Stimulated activated naive CD8-positive, alpha-beta T cell treated with anti-CD3 and anti-CD28 coated beads, Interleukin-15, Interleukin-2, amounts not matched to agents 100 ng/mL and 50 ng/mL, for 24 hours (primary cell): ENCODE data around the gene SIGLEC5.
A peak's percentile ranks its signal among the peaks of the same experiment; 100 is the strongest.
"Not testable (repeated sequence)": the region's sequence is repeated elsewhere in the genome, so short reads cannot be mapped to it uniquely, and the experiment has no call there.

Experiments
- H3K27ac Mint-ChIP-seq: one replicate; pipeline ENCODE4 v1.8.0; 2021; ENCODE audit warnings: mild to moderate bottlenecking, mixed read lengths
- H3K27me3 Mint-ChIP-seq: one replicate; pipeline ENCODE4 v1.8.0; 2021; ENCODE audit warnings: mixed read lengths
- H3K36me3 Mint-ChIP-seq: one replicate; pipeline ENCODE4 v1.8.0; 2021; ENCODE audit warnings: low read depth, mixed read lengths
- H3K4me1 Mint-ChIP-seq: one replicate; pipeline ENCODE4 v1.8.0; 2021; ENCODE audit warnings: low read depth, mixed read lengths
- H3K4me3 Mint-ChIP-seq: one replicate; pipeline ENCODE4 v1.8.0; 2021; ENCODE audit warnings: mild to moderate bottlenecking, mixed read lengths
- H3K9me3 Mint-ChIP-seq: one replicate; pipeline ENCODE4 v1.8.0; 2021; ENCODE audit warnings: mixed read lengths

The SIGLEC5 gene, protein sequence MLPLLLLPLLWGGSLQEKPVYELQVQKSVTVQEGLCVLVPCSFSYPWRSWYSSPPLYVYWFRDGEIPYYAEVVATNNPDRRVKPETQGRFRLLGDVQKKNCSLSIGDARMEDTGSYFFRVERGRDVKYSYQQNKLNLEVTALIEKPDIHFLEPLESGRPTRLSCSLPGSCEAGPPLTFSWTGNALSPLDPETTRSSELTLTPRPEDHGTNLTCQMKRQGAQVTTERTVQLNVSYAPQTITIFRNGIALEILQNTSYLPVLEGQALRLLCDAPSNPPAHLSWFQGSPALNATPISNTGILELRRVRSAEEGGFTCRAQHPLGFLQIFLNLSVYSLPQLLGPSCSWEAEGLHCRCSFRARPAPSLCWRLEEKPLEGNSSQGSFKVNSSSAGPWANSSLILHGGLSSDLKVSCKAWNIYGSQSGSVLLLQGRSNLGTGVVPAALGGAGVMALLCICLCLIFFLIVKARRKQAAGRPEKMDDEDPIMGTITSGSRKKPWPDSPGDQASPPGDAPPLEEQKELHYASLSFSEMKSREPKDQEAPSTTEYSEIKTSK

DNA sequence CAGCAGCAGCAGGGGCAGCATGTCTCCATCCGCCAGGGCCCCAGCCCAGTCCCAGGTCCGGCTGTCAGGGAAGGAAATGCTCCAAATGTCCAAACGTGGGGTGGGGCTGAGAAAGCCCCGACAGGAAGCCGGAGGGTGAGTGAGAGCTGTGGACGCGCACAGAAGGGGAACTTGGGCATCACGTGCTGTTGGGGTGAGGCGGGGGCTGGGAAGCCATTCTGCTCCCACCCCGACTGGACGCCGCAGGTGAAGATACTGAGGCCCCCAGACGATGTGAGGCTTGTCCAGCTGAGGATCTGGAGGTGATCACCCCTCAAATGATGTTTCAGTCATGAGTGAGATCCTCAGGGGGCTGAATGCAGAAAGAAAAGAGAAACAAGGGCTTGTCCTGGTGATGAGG is at the start of gene SIGLEC5:
SIGLEC5 (minus strand) TSS at position 87 of the 400 bp plus-strand sequence; CDS start at position 21, 66 bp downstream.
- H3K27me3 Mint-ChIP-seq, H3K27ac Mint-ChIP-seq, H3K36me3 Mint-ChIP-seq, H3K4me3 Mint-ChIP-seq, H3K9me3 Mint-ChIP-seq, H3K4me1 Mint-ChIP-seq: not testable (repeated sequence)

DNA sequence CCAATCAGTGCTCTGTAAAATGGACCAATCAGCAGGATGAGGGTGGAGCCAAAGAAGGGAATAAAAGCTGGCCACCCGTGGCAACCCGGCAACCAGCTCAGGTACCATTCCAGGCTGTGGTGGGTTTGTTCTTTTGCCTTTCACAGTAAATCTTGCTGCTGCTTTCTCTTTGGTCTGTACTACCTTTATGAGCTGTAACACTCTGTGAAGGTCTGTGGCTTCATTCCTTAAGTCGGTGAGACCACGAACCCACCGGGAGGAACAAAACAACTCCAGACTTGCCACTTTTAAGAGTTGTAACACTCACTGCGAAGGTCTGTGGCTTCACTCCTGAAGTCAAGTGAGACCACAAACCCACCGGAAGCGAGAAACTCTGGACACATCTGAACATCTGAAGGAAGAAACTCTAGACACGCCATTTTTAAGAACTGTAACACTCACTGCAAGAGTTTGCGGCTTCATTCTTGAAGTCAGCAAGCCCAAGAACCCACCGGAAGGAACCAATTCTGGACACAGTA is 46.4 kb upstream of the SIGLEC5 start:
- no peaks in the 10 kb centered on the region for H3K9me3 Mint-ChIP-seq
- H3K4me3 Mint-ChIP-seq = peak overlapping the region; percentile 65

DNA sequence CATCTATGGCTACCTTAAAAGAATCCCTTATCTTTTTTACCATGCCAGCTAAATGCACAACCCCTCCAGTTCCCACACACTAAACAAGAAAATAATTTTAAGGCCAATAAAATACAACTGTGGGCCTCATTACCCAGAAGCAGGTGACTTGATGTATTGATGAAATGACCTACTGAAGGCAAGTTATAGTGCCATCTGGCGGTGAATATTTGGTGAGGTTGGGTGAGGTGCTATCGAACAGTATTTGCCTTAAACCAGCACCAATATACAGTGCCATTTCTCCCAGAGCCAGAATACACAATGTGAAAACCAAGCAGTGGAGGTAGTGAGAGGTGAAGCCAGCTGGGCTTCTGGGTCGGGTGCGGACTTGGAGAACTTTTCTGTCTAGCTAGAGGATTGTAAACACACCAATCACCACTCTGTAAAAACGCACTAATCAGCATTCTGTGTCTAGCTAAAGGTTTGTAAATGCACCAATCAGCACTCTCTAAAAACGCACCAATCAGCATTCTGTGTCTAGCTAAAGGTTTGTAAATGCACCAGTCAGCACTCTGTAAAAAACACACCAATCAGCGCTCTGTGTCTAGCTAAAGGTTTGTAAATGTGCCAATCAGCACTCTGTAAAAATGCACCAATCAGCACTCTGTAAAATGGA is 45.8 kb upstream of the SIGLEC5 start:
- Mint-ChIP-seq H3K27me3 (peaks cover 11% of the 10 kb centered on the region), H3K4me3 (peak overlapping the region; percentile 65), H3K4me1 (peaks cover 22% of the 10 kb centered on the region), H3K27ac (peak overlapping the region; percentile 68)
- not testable (repeated sequence) for H3K36me3 Mint-ChIP-seq, H3K9me3 Mint-ChIP-seq

More for the DNA sequence above, 46.4 kb upstream of the SIGLEC5 start:
- Mint-ChIP-seq H3K36me3 (no peaks in the 10 kb centered on the region), H3K4me1 (peaks cover 23% of the 10 kb centered on the region), H3K27me3 (peaks cover 13% of the 10 kb centered on the region), H3K27ac (peak overlapping the region; percentile 68)

DNA sequence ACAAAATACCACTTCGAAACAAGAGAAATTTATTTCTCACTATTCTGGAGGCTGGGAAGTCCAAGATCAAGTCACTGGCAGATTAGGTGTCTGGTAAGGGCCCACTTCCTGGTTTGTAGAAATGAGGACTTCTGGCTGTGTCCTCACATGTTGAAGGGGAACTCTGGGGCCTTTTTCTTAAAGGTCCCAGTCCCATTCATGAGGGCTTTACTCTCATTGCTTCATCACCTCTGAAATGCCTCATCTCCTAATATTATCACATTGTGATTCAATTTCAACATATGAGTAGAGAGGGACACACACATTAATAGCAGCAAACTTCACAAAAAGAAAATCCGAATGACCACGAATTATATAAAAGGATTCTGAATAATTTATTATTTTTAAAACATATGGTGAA is 38.0 kb upstream of the SIGLEC5 start:
- Mint-ChIP-seq H3K36me3 (no peaks in the 10 kb centered on the region), H3K9me3 (peaks cover 6% of the 10 kb centered on the region), H3K27me3 (peaks cover 32% of the 10 kb centered on the region), H3K4me1 (peaks cover 20% of the 10 kb centered on the region), H3K4me3 (no peak overlapping the region), H3K27ac (peak overlapping the region; percentile 31)

DNA sequence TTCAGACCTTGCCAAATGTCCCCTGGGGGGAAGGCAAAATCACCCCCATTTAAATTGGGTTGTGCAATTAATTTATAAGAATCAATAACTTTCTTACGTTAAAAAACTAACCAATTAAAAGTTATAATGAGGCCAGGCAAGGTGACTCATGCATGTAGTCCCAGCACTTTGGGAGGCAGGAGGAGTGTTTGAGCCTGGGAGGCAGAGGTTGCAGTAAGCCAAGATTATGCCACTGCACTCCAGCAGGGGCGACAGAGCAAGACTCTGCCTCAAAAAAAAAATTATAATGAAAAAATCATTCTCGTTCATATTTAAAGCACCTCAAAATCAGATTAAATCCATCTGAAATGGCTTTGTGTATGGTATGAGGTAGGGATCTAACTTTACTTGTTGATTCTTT is 34.8 kb upstream of the SIGLEC5 start:
- no peaks in the 10 kb centered on the region for H3K36me3 Mint-ChIP-seq
- no peak overlapping the region for H3K27ac Mint-ChIP-seq
- H3K27me3 Mint-ChIP-seq = peaks cover 47% of the 10 kb centered on the region
- H3K4me3 Mint-ChIP-seq = no peak overlapping the region
- H3K4me1 Mint-ChIP-seq = peaks cover 19% of the 10 kb centered on the region
- peaks cover 6% of the 10 kb centered on the region for H3K9me3 Mint-ChIP-seq

DNA sequence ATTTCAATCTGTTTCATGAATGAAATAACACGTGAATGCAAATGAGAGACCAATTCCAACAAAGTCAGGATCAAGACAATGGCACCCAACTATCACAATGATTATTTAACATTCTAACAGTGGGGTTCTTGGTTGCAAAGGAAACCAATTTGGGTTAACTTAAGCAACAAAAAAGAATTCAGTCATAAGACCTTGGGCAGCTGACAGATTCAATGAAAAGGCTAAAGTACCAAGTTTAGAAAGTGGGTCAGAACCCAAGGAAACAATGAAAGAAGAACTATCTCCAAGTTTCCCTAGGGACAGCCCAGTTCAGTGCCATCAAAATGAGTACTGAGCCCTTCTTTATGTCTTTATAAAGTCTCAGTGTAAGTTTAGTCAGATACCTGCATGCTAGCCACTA is 33.9 kb upstream of the SIGLEC5 start:
- peaks cover 11% of the 10 kb centered on the region for H3K4me1 Mint-ChIP-seq

DNA sequence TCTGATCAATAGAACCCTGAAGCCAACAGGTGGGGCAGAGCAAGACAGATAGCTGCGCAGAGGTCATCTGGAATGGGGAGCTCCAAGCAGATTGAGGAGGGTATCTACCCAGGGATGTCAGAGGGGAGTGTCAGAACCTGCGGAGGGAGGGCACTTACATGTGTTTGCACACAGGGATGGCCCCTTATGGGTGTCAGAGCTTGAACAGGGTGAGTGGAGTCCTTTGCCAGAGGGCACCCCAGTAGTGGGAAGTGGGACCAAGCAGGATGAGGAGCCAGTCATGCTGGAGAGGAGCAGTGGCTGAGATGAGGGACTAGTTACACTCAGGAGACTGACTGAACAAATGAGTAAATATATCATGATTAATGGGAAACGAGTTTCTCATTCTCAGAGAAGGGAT is 33.4 kb upstream of the SIGLEC5 start:
- H3K9me3 Mint-ChIP-seq = peaks cover 5% of the 10 kb centered on the region
- no peaks in the 10 kb centered on the region for H3K36me3 Mint-ChIP-seq
- peaks cover 52% of the 10 kb centered on the region for H3K27me3 Mint-ChIP-seq
- H3K4me3 Mint-ChIP-seq = no peak overlapping the region
- no peak overlapping the region for H3K27ac Mint-ChIP-seq
- peaks cover 6% of the 10 kb centered on the region for H3K4me1 Mint-ChIP-seq

More for the DNA sequence above, 33.9 kb upstream of the SIGLEC5 start:
- Mint-ChIP-seq H3K36me3 (no peaks in the 10 kb centered on the region), H3K27me3 (peaks cover 52% of the 10 kb centered on the region), H3K4me3 (no peak overlapping the region), H3K27ac (no peak overlapping the region), H3K9me3 (peaks cover 6% of the 10 kb centered on the region)

DNA sequence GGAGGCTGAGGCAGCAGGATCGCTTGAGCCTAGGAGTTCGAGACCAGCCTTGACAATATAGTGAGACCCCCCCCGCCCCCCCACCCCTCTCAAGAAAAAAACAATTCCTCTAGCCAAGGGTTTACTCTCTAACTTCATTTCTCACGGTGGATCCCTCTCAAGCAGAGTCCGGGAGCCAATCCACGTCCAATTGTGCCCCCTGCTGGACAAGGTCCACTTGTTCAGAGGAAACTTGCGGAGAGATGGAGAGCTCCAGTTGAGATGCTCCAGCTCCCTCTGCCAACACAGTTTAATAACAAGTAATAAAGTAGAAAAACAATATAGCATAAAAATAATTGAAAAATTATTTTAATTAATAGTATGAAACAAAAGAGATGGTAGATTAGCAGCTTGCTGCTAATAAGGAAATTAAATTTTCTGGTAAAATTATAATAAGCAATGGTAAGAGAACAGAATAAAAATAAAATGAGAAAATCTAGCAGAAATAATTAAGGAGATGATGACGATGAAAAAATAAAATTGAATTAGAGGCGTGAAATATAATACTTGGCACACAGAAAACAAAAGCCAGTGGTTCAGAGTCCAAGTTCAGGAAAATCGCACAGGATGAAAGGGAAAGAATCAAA is 30.9 kb upstream of the SIGLEC5 start:
- no peaks in the 10 kb centered on the region for H3K9me3 Mint-ChIP-seq
- H3K4me3 Mint-ChIP-seq = no peak overlapping the region
- peaks cover 7% of the 10 kb centered on the region for H3K4me1 Mint-ChIP-seq
- H3K36me3 Mint-ChIP-seq = no peaks in the 10 kb centered on the region
- peaks cover 46% of the 10 kb centered on the region for H3K27me3 Mint-ChIP-seq
- no peak overlapping the region for H3K27ac Mint-ChIP-seq

DNA sequence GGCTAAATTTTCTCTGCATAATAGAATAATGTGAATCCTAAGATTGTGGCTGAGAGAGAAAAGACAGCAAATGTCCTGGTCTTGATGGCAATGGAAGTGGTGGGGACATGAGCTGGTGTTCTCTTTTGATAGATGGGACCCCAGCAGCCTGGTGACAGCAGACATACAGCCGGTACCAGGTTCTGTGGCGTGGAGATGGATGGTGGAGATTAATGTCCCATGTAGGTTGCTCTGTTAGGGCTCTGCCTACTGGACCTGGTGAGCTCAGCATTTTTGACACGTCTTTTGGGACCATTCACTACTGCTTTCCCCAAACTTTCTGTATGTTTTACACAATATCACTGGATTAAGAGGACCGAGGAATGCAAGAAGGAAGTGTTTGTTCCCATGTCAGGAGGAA is 24.6 kb upstream of the SIGLEC5 start:
- Mint-ChIP-seq H3K9me3 (peaks cover 4% of the 10 kb centered on the region), H3K27ac (no peak overlapping the region), H3K27me3 (peaks cover 43% of the 10 kb centered on the region), H3K36me3 (no peaks in the 10 kb centered on the region), H3K4me3 (no peak overlapping the region), H3K4me1 (peaks cover 7% of the 10 kb centered on the region)

DNA sequence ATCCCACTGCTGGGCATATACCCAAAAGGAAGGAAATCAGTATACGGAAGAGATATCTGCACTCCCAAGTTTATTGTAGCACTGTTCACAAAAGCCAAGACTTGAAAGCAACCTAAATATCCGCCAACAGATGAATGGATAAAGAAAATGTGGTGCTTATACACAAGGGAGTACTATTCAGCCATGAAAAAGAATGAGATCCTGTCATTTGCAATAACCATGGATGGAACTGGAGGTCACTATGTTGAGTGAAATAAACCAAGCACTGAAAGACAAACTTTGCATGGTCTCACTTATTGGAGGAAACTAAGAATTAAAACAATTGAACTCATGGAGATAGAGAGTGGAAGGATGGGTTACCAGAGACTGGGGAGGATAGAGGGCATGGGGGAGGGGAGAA is 23.0 kb upstream of the SIGLEC5 start:
- H3K36me3 Mint-ChIP-seq = no peaks in the 10 kb centered on the region
- no peak overlapping the region for H3K27ac Mint-ChIP-seq
- peaks cover 7% of the 10 kb centered on the region for H3K4me1 Mint-ChIP-seq
- peaks cover 44% of the 10 kb centered on the region for H3K27me3 Mint-ChIP-seq
- H3K9me3 Mint-ChIP-seq = peaks cover 4% of the 10 kb centered on the region
- H3K4me3 Mint-ChIP-seq = no peak overlapping the region

DNA sequence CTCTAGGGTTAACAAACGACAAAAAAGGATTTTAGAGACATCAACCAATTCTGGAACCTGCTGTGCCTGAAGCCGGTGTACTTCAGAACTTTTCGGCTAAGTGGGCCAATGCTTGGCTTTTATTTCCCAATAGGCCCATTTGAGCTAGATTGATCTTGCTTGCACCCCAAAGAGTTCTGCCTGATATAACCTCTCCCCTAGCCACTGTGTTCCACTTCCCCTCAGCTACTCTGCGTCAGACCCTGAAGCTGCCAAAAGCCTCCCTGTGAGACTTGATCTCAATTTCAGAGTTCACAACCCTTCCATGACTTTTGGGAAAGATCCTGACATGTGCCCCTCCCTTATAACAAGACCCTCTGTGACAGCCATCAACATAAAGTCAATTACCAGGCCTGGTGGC is 22.1 kb upstream of the SIGLEC5 start:
- Mint-ChIP-seq H3K27me3 (peaks cover 44% of the 10 kb centered on the region), H3K4me1 (peaks cover 7% of the 10 kb centered on the region), H3K36me3 (no peaks in the 10 kb centered on the region), H3K27ac (no peak overlapping the region), H3K4me3 (no peak overlapping the region), H3K9me3 (peaks cover 4% of the 10 kb centered on the region)

DNA sequence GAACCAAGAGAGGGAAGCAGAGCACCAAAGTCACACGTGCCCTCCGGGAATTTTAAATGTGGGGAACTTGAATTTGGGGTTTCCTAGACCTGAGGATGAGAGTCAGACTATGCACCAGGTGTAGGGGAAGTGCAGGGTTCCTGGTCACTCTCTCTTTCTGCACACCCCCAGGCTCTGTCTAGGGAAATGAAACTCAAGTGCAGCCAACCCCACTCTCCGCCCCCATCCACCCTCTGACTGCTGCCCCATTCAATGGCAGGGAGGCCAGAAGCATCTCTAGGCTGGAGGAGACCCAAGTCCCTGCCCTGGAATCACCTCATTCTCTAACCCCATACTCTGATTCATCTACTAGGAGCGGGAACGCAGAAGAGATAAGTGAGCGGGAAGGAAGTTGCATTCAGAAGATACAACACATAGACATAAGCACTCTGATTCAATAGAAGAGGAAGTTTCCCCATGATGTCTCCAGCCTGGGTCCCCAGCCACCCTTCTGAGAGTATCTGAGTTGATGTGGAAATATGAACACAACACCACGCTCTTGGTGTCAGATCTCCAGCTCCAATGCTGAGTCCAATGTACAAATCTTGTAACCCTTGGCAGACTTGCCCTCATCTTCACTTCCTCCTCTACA is 21.1 kb upstream of the SIGLEC5 start:
- Mint-ChIP-seq H3K4me1 (no peaks in the 10 kb centered on the region), H3K27ac (no peak overlapping the region), H3K4me3 (no peak overlapping the region)

DNA sequence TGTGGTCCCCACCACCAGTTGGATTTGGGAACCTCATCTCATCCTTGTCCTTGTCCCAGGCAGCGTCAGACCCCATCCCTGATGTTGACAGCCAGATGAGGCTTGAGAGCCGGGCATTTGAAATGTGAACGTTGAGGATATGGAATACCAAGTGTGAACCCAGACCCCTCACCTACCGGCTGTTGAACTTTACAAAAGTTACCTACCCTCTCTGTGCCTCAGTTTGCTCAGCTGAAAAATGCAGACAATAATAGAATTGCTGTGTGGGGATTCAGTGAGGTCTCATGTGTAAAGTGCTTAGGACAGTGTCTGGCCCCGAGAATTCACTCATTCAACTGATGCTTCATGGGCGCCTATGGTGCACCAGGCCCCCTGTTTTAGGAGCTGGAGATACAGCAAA is 17.1 kb upstream of the SIGLEC5 start:
- Mint-ChIP-seq H3K4me1 (no peaks in the 10 kb centered on the region), H3K36me3 (no peaks in the 10 kb centered on the region), H3K27ac (no peak overlapping the region)

More for the DNA sequence above, 21.1 kb upstream of the SIGLEC5 start:
- Mint-ChIP-seq H3K27me3 (peaks cover 38% of the 10 kb centered on the region), H3K9me3 (peaks cover 4% of the 10 kb centered on the region), H3K36me3 (no peaks in the 10 kb centered on the region)

DNA sequence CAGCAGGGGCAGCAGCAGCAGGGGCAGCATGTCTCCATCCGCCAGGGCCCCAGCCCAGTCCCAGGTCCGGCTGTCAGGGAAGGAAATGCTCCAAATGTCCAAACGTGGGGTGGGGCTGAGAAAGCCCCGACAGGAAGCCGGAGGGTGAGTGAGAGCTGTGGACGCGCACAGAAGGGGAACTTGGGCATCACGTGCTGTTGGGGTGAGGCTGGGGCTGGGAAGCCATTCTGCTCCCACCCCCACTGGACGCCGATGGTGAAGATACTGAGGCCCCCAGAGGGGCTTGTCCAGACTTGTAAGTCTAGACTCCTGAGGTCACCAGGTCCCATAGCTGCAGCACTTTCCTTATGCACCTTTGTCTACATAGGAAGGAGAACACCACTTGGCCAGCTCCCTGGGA is 16.5 kb upstream of the SIGLEC5 start, which contains the start of gene SIGLEC14:
SIGLEC14 (minus strand) TSS at position 96 of the 400 bp plus-strand sequence; CDS start at position 30, 66 bp downstream.
- H3K27ac Mint-ChIP-seq, H3K4me3 Mint-ChIP-seq, H3K36me3 Mint-ChIP-seq, H3K4me1 Mint-ChIP-seq, H3K9me3 Mint-ChIP-seq: not testable (repeated sequence)
- peaks cover 15% of the 10 kb centered on the region for H3K27me3 Mint-ChIP-seq

More for the DNA sequence above, 17.1 kb upstream of the SIGLEC5 start:
- H3K27me3 Mint-ChIP-seq = peaks cover 16% of the 10 kb centered on the region
- no peak overlapping the region for H3K4me3 Mint-ChIP-seq
- H3K9me3 Mint-ChIP-seq = no peaks in the 10 kb centered on the region
